ENCODE measurements around the gene SUPT20HL2. TPM values are rescaled to one million over a fixed set of nuclear protein-coding genes. Genes with fewer than 3 reads are reported as not detected.
"Not testable (repeated sequence)": the region's sequence is repeated elsewhere in the genome, so short reads cannot be mapped to it uniquely, and the experiment has no call there.

The SUPT20HL2 gene
- not detected for total RNA-seq (ENCODE audit: unreplicated experiment)
- long read RNA-seq = 0 reads

GRCh38 chrX:24314019-24314635 lies at the start of gene SUPT20HL2:
Gene SUPT20HL2 (minus strand): TSS chrX:24314069. CDS start chrX:24313315, 754 bp downstream.
- Mint-ChIP-seq H3K27me3 (ENCODE audit: unreplicated experiment) (no peaks in the 10 kb centered on the region), H3K36me3 (ENCODE audit: low read depth, unreplicated experiment) (no peaks in the 10 kb centered on the region), H3K27ac (ENCODE audit: unreplicated experiment) (no peak within 1 kb of the TSS), H3K4me1 (ENCODE audit: unreplicated experiment) (peaks cover 4% of the 10 kb centered on the region), H3K9me3 (ENCODE audit: unreplicated experiment) (no peaks in the 10 kb centered on the region), H3K4me3 (ENCODE audit: unreplicated experiment) (no peak within 1 kb of the TSS)
- TF ChIP-seq CTCF (IDR thresholded peaks at IDR 0.05; ENCODE audit: unreplicated experiment) = no peak
- no peak for DNase-seq (ENCODE audit: low spot score)

- H3K4me1 Mint-ChIP-seq (ENCODE audit: unreplicated experiment) = not testable (repeated sequence)
Measured at GRCh38 chrX:24362089-24362745, 48.3 kb upstream of the SUPT20HL2 start.

GRCh38 chrX:24360272-24360671 lies 46.4 kb upstream of the SUPT20HL2 start, which contains the start of gene SUPT20HL1:
Gene SUPT20HL1 (plus strand): TSS chrX:24360639. CDS start chrX:24362761, 2,122 bp downstream.
- Mint-ChIP-seq H3K4me3 (ENCODE audit: unreplicated experiment) (no peak within 1 kb of the TSS), H3K27ac (ENCODE audit: unreplicated experiment) (no peak within 1 kb of the TSS), H3K9me3 (ENCODE audit: unreplicated experiment) (no peaks in the 10 kb centered on the region), H3K27me3 (ENCODE audit: unreplicated experiment) (peaks cover 1% of the 10 kb centered on the region), H3K36me3 (ENCODE audit: low read depth, unreplicated experiment) (no peaks in the 10 kb centered on the region), H3K4me1 (ENCODE audit: unreplicated experiment) (peaks cover 2% of the 10 kb centered on the region)
- TF ChIP-seq CTCF (IDR thresholded peaks at IDR 0.05; ENCODE audit: unreplicated experiment) = no peak
- DNase-seq (ENCODE audit: low spot score) = no peak

More at GRCh38 chrX:24362089-24362745, 48.3 kb upstream of the SUPT20HL2 start:
- not testable (repeated sequence) for H3K9me3 Mint-ChIP-seq (ENCODE audit: unreplicated experiment); H3K27me3 Mint-ChIP-seq (ENCODE audit: unreplicated experiment); DNase-seq (ENCODE audit: low spot score); H3K36me3 Mint-ChIP-seq (ENCODE audit: low read depth, unreplicated experiment); H3K27ac Mint-ChIP-seq (ENCODE audit: unreplicated experiment); H3K4me3 Mint-ChIP-seq (ENCODE audit: unreplicated experiment)

- H3K27me3 Mint-ChIP-seq (ENCODE audit: unreplicated experiment) = peaks cover 1% of the 10 kb centered on the region
- TF ChIP-seq CTCF (IDR thresholded peaks at IDR 0.05; ENCODE audit: unreplicated experiment) = no peak
- DNase-seq (ENCODE audit: low spot score) = no peak
- H3K4me3 Mint-ChIP-seq (ENCODE audit: unreplicated experiment) = no peak overlapping the region
- peaks cover 2% of the 10 kb centered on the region for H3K4me1 Mint-ChIP-seq (ENCODE audit: unreplicated experiment)
- no peaks in the 10 kb centered on the region for H3K36me3 Mint-ChIP-seq (ENCODE audit: low read depth, unreplicated experiment)
- no peaks in the 10 kb centered on the region for H3K9me3 Mint-ChIP-seq (ENCODE audit: unreplicated experiment)
- peak overlapping the region; percentile 1 for H3K27ac Mint-ChIP-seq (ENCODE audit: unreplicated experiment)
Measured at GRCh38 chrX:24357106-24357505, 43.2 kb upstream of the SUPT20HL2 start.

DNA sequence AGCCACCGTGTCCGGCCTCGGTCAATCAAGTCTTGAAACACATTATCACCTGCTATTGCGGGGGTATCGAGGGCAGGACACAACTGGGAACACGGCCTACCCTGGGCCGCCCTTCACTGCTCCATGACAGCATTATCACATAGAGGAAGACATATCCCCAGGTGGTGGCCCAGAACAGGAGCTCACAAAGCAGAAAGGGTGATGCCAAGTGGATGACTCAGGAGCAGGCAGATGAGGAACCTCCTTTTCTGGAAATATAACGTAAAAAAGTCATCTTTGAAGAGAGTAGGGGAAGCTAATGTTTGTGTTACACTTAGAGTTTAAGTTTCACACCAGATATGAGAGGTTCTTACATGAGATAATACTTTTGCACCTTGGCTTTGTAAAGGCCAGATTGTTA lies 41.2 kb upstream of the SUPT20HL2 start:
- H3K27ac Mint-ChIP-seq (ENCODE audit: unreplicated experiment) = no peak overlapping the region
- TF ChIP-seq CTCF (IDR thresholded peaks at IDR 0.05; ENCODE audit: unreplicated experiment) = no peak
- no peak for DNase-seq (ENCODE audit: low spot score)
- no peaks in the 10 kb centered on the region for H3K9me3 Mint-ChIP-seq (ENCODE audit: unreplicated experiment)
- no peak overlapping the region for H3K4me3 Mint-ChIP-seq (ENCODE audit: unreplicated experiment)
- H3K4me1 Mint-ChIP-seq (ENCODE audit: unreplicated experiment) = peaks cover 2% of the 10 kb centered on the region
- peaks cover 1% of the 10 kb centered on the region for H3K27me3 Mint-ChIP-seq (ENCODE audit: unreplicated experiment)
- no peaks in the 10 kb centered on the region for H3K36me3 Mint-ChIP-seq (ENCODE audit: low read depth, unreplicated experiment)
